HepG2 (cell line): ENCODE results near the gene PXMP4. TPM values are rescaled to one million over a fixed set of nuclear protein-coding genes. Genes with fewer than 3 reads are reported as not detected.

Experiments used
- ATAC-seq: fragments of 200-7000 bp; cut with Tn5 transposase; 3 replicates; pipeline ENCODE4 v1.9.1; 2020; ENCODE audit warnings: mild to moderate bottlenecking, moderate library complexity
- BruUV-seq: library from RNA; stranded (reverse); fragments of 400-500 nt; replicated peaks from 2 replicates; lab custom pipeline; 2021; lab: Mats Ljungman, UMichigan
- CTCF ChIA-PET: fragments of 300-600 bp; formaldehyde crosslinking; extraction: SDS; loops from one replicate; lab custom pipeline; 2021; ENCODE audit warnings: low total read pairs, inconsistent platforms, low intra/inter-chr PET ratio; lab: Yijun Ruan, JAX
- POLR2A ChIA-PET: fragments of 350-600 bp; sonication (Branson Sonifier 250); formaldehyde crosslinking; loops from one replicate; lab custom pipeline; 2020; ENCODE audit warnings: antibody characterized with exemption, inconsistent platforms; lab: Yijun Ruan, JAX
- DNase-seq: peaks from one replicate; pipeline ENCODE4 v3.0.0-alpha.2; 2015; ENCODE audit warnings: low spot score
- FAIRE-seq: peaks from 3 replicates; lab custom pipeline; 2011; peaks lifted over from hg19 to GRCh38; lab: Jason Lieb, UNC
- H2AFZ ChIP-seq: one replicate; pipeline ENCODE4 v1.6.1; 2011; ENCODE audit warnings: low read length, inconsistent platforms
- H3K27ac ChIP-seq: fragments of 300-600 bp; 3 replicates; pipeline ENCODE4 v1.8.0; 2011; ENCODE audit warnings: mixed run types, mild to moderate bottlenecking, mixed read lengths, low read length, inconsistent platforms; ENCODE audit not compliant: insufficient read depth; ENCODE audit errors: extremely low read length
- H3K27me3 ChIP-seq, 2 experiments: fragments of 200-600 bp in 1 of 2; 2 replicates in 1 of 2; 3 replicates in 1 of 2; pipeline versions ENCODE4 v1.6.0 to v1.8.0; 2011; ENCODE audit warnings: low read length in 2 of 2, mild to moderate bottlenecking in 2 of 2, moderate library complexity in 2 of 2, inconsistent platforms in 1 of 2; ENCODE audit not compliant: insufficient read depth in 2 of 2, control insufficient read depth in 1 of 2
- H3K36me3 ChIP-seq, 2 experiments: fragments of 200-600 bp in 1 of 2; replicated peaks in 1 of 2; 2 replicates in 1 of 2; 3 replicates in 1 of 2; pipeline versions ENCODE4 v1.5.1 to v1.8.0; 2011; ENCODE audit warnings: low read length in 2 of 2, inconsistent platforms in 1 of 2; ENCODE audit not compliant: insufficient read depth in 2 of 2, control insufficient read depth in 1 of 2
- H3K4me1 ChIP-seq: 2 replicates; pipeline ENCODE4 v1.5.1; 2012; ENCODE audit warnings: low read length, inconsistent platforms; ENCODE audit not compliant: insufficient read depth
- H3K4me2 ChIP-seq: 2 replicates; pipeline ENCODE4 v1.6.0; 2011; ENCODE audit warnings: low read depth, low read length, inconsistent platforms
- H3K4me3 ChIP-seq, 3 experiments: fragments of 200-600 bp in 1 of 3; sonication (generic), shearing (Covaris generic) in 1 of 3; replicated peaks in 1 of 3; 2 replicates each; pipeline ENCODE4 v1.5.1; 2011 to 2016; ENCODE audit warnings: low read length in 3 of 3, inconsistent platforms in 2 of 3, low read depth in 2 of 3, mild to moderate bottlenecking in 2 of 3, control low read depth in 1 of 3, mixed read lengths in 1 of 3; ENCODE audit not compliant: insufficient read depth in 1 of 3
- H3K79me2 ChIP-seq: one replicate; pipeline ENCODE4 v1.6.1; 2011; ENCODE audit warnings: low read length, inconsistent platforms; ENCODE audit not compliant: insufficient read depth
- H3K9ac ChIP-seq: 2 replicates; pipeline ENCODE4 v1.6.0; 2011; ENCODE audit warnings: mild to moderate bottlenecking, low read depth, low read length, inconsistent platforms; ENCODE audit not compliant: insufficient read depth
- H3K9me3 ChIP-seq: 2 replicates; pipeline ENCODE4 v1.5.1; 2012; ENCODE audit warnings: mild to moderate bottlenecking, low read length
- H4K20me1 ChIP-seq: 2 replicates; pipeline ENCODE4 v1.6.0; 2011; ENCODE audit warnings: inconsistent platforms, mild to moderate bottlenecking, low read length, moderate library complexity; ENCODE audit not compliant: insufficient read depth
- ESRRA ChIP-seq: sonication (generic); formaldehyde crosslinking; IDR thresholded peaks from 2 replicates; pipeline ENCODE4 v1.5.1; 2020; ENCODE audit warnings: mild to moderate bottlenecking, low read depth, missing genetic modification reagents
- FIP1L1 ChIP-seq: fragments of 200-400 bp; formaldehyde crosslinking; IDR thresholded peaks from 2 replicates; pipeline ENCODE4 v1.6.1; 2018; ENCODE audit warnings: low read depth, mild to moderate bottlenecking, low read length, moderate library complexity, borderline replicate concordance; ENCODE audit not compliant: insufficient read depth
- GATAD2A ChIP-seq: IDR thresholded peaks from 2 replicates; pipeline ENCODE4 v1.6.1; 2016
- RARG ChIP-seq: sonication (generic); formaldehyde crosslinking; IDR thresholded peaks from 2 replicates; pipeline ENCODE4 v1.4.0; 2020; ENCODE audit warnings: low read depth, mild to moderate bottlenecking, missing genetic modification reagents
- TCF7L2 ChIP-seq: IDR thresholded peaks from 2 replicates; pipeline ENCODE4 v1.6.1; 2011; ENCODE audit warnings: mild to moderate bottlenecking, low read depth, low read length, moderate library complexity
- TGIF2 ChIP-seq: IDR thresholded peaks from 2 replicates; pipeline ENCODE4 v1.6.1; 2016; ENCODE audit warnings: control low read depth, missing compliant biosample characterization
- ZFAT ChIP-seq: sonication (generic); formaldehyde crosslinking; conservative IDR thresholded peaks from 2 replicates; pipeline ENCODE4 v1.8.1; 2023; ENCODE audit warnings: missing genetic modification reagents, inconsistent platforms
- ZFP82 ChIP-seq: sonication (generic); formaldehyde crosslinking; IDR thresholded peaks from 2 replicates; pipeline ENCODE4 v1.5.1; 2020; ENCODE audit warnings: mild to moderate bottlenecking, missing genetic modification reagents, borderline replicate concordance
- ZNF383 ChIP-seq: sonication (generic); formaldehyde crosslinking; IDR thresholded peaks from 2 replicates; pipeline ENCODE4 v1.4.0; 2020; ENCODE audit warnings: missing genetic modification reagents, mild to moderate bottlenecking, borderline replicate concordance
- ZNF629 ChIP-seq: sonication (generic); formaldehyde crosslinking; conservative IDR thresholded peaks from 2 replicates; pipeline ENCODE4 v1.5.0; 2020; ENCODE audit warnings: missing genetic modification reagents
- ZNF761 ChIP-seq: sonication (generic); formaldehyde crosslinking; conservative IDR thresholded peaks from 2 replicates; pipeline ENCODE4 v1.4.0; 2020; ENCODE audit warnings: mild to moderate bottlenecking, missing genetic modification reagents
- ZNF83 ChIP-seq: sonication (generic); formaldehyde crosslinking; IDR thresholded peaks from 2 replicates; pipeline ENCODE4 v1.4.0; 2020; ENCODE audit warnings: missing genetic modification reagents, mild to moderate bottlenecking, borderline replicate concordance
- ZSCAN30 ChIP-seq: sonication (generic); formaldehyde crosslinking; IDR thresholded peaks from 2 replicates; pipeline ENCODE4 v1.5.0; 2020; ENCODE audit warnings: mild to moderate bottlenecking, missing genetic modification reagents
- WGBS: methylation state at CpG from one replicate; pipeline ENCODE4 v1.1.6; 2017; ENCODE audit warnings: low lambda C conversion rate; 5-methylcytosine and 5-hydroxymethylcytosine counted together
- in situ Hi-C: cut with HindIII; loops from 2 replicates; pipeline ENCODE4 v1.10.0; 2017; ENCODE audit warnings: low pct_unique_long_range_greater_than_20kb; ENCODE audit not compliant: extremely low pct_ligation_motif_present
- intact Hi-C: fragments of 100-400 bp; cut with micrococcal nuclease; formaldehyde crosslinking; loops from one replicate; pipeline ENCODE4 v1.10.0; 2022; ENCODE audit not compliant: unreplicated experiment
- polyA plus RNA-seq, 8 experiments: library from polyadenylated mRNA; depleted of rRNA in 3 of 8; stranded (reverse) in 7 of 8; unstranded in 1 of 8; fragments of >200 nt; fragmentation: Illumina TruSeq in 4 of 8; extraction: Trizol in 4 of 8; gene quantifications; 2 replicates each; pipeline versions ENCODE4 v1.2.1 to v1.2.3, GENCODE V29; 2011 to 2016; ENCODE audit warnings: low read depth in 4 of 8, missing spikeins in 1 of 8, mixed read lengths in 1 of 8; ENCODE audit not compliant: insufficient read depth in 1 of 8
- total RNA-seq, 5 experiments: library from RNA; depleted of rRNA; stranded (reverse); fragments of >200 nt; fragmentation: Illumina TruSeq; extraction: Trizol; gene quantifications; 2 replicates each; pipeline ENCODE4 v1.2.3, GENCODE V29; 2016; ENCODE audit warnings: low read depth in 1 of 5
- TF ChIP-seq, protein P1 (sequence below): sonication (generic); formaldehyde crosslinking; IDR thresholded peaks from 2 replicates; pipeline ENCODE4 v1.8.1; 2022; ENCODE audit warnings: mild to moderate bottlenecking, missing genetic modification reagents
- TF ChIP-seq, protein P2 (sequence below): sonication (generic); formaldehyde crosslinking; IDR thresholded peaks from 2 replicates; pipeline ENCODE4 v1.8.0; 2022; ENCODE audit warnings: mild to moderate bottlenecking, missing genetic modification reagents
- TF ChIP-seq, protein P3 (sequence below): sonication (generic); formaldehyde crosslinking; IDR thresholded peaks from 2 replicates; pipeline ENCODE4 v1.4.0; 2020; ENCODE audit warnings: missing genetic modification reagents, borderline replicate concordance
- TF ChIP-seq, protein P4 (sequence below): fragments of 450-650 bp; IDR thresholded peaks from 2 replicates; pipeline ENCODE4 v1.6.1; 2016

The PXMP4 gene
- total and polyA plus RNA-seq, 2 of the 13 experiments (the other 11 are each of a cell fraction or from before 2014, with no cell fraction given) = not detected

DNA sequence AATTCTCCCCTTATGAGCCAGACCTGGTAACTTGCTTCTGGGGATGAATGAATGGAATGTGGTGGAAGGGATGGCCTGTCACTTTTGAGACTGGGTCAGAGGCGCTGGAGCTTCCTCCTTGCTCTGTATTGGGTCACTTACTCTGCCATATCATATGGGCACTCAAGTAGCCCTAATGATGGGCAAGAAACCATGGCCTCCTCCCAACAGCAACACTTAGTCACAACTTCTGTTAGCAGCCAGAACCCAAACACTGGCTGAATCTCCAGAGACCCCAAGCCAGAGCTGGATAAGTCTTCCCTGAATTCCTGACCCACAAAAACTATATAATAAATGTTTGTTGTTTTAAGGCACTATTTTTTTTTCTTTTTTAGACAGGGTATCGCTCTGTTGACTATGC, 39.4 kb downstream of the PXMP4 start:
- no peak overlapping the region for H3K27ac ChIP-seq
- in situ Hi-C loops = no loop called here
- H3K9me3 ChIP-seq = no peaks in the 10 kb centered on the region
- peaks cover 9 to 28% of the 10 kb centered on the region in 2 experiments; a peak in 4 of 5 replicates for H3K36me3 ChIP-seq
- H3K79me2 ChIP-seq = peaks cover 21% of the 10 kb centered on the region
- no peak overlapping the region for H3K4me3 ChIP-seq
- no peak overlapping the region for H3K4me2 ChIP-seq
- intact Hi-C loops = no loop called here
- POLR2A ChIA-PET = interaction anchor here (1.0 to 1.9 kb wide), 2 partner anchors 17 to 313 kb away, joined by 3 to 5 read pairs; partner anchors contain the start of gene RALY
- no peak overlapping the region for H3K9ac ChIP-seq
- TF ChIP-seq ZFP82 (CRISPR knock-in tag) (no peak), TGIF2 (CRISPR knock-in tag) (no peak), TCF7L2 (no peak), RARG (CRISPR knock-in tag) (no peak), GATAD2A (no peak), ZNF629 (no peak), ZNF761 (no peak), ESRRA (CRISPR knock-in tag) (no peak), ZNF83 (CRISPR knock-in tag) (no peak), ZSCAN30 (CRISPR knock-in tag) (no peak), ZNF383 (CRISPR knock-in tag) (no peak), FIP1L1 (no peak), ZFAT (no peak)
- TF ChIP-seq, protein P1, sequence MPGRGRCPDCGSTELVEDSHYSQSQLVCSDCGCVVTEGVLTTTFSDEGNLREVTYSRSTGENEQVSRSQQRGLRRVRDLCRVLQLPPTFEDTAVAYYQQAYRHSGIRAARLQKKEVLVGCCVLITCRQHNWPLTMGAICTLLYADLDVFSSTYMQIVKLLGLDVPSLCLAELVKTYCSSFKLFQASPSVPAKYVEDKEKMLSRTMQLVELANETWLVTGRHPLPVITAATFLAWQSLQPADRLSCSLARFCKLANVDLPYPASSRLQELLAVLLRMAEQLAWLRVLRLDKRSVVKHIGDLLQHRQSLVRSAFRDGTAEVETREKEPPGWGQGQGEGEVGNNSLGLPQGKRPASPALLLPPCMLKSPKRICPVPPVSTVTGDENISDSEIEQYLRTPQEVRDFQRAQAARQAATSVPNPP (CRISPR knock-in tag) = no peak
- TF ChIP-seq, protein P2, sequence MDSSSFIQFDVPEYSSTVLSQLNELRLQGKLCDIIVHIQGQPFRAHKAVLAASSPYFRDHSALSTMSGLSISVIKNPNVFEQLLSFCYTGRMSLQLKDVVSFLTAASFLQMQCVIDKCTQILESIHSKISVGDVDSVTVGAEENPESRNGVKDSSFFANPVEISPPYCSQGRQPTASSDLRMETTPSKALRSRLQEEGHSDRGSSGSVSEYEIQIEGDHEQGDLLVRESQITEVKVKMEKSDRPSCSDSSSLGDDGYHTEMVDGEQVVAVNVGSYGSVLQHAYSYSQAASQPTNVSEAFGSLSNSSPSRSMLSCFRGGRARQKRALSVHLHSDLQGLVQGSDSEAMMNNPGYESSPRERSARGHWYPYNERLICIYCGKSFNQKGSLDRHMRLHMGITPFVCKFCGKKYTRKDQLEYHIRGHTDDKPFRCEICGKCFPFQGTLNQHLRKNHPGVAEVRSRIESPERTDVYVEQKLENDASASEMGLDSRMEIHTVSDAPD (CRISPR knock-in tag) = no peak
- TF ChIP-seq, protein P3, sequence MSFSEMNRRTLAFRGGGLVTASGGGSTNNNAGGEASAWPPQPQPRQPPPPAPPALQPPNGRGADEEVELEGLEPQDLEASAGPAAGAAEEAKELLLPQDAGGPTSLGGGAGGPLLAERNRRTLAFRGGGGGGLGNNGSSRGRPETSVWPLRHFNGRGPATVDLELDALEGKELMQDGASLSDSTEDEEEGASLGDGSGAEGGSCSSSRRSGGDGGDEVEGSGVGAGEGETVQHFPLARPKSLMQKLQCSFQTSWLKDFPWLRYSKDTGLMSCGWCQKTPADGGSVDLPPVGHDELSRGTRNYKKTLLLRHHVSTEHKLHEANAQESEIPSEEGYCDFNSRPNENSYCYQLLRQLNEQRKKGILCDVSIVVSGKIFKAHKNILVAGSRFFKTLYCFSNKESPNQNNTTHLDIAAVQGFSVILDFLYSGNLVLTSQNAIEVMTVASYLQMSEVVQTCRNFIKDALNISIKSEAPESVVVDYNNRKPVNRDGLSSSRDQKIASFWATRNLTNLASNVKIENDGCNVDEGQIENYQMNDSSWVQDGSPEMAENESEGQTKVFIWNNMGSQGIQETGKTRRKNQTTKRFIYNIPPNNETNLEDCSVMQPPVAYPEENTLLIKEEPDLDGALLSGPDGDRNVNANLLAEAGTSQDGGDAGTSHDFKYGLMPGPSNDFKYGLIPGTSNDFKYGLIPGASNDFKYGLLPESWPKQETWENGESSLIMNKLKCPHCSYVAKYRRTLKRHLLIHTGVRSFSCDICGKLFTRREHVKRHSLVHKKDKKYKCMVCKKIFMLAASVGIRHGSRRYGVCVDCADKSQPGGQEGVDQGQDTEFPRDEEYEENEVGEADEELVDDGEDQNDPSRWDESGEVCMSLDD = no peak
- TF ChIP-seq, protein P4, sequence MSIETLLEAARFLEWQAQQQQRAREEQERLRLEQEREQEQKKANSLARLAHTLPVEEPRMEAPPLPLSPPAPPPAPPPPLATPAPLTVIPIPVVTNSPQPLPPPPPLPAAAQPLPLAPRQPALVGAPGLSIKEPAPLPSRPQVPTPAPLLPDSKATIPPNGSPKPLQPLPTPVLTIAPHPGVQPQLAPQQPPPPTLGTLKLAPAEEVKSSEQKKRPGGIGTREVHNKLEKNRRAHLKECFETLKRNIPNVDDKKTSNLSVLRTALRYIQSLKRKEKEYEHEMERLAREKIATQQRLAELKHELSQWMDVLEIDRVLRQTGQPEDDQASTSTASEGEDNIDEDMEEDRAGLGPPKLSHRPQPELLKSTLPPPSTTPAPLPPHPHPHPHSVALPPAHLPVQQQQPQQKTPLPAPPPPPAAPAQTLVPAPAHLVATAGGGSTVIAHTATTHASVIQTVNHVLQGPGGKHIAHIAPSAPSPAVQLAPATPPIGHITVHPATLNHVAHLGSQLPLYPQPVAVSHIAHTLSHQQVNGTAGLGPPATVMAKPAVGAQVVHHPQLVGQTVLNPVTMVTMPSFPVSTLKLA = no peak
- WGBS = 95% methylated on average over 2 of the region's 2 CpGs
- no peak for FAIRE-seq
- no TSS peak for BruUV-seq
- no peaks in the 10 kb centered on the region for H3K27me3 ChIP-seq
- ATAC-seq = no peak
- H2AFZ ChIP-seq = no peak overlapping the region
- no peaks in the 10 kb centered on the region for H4K20me1 ChIP-seq
- no peak for DNase-seq
- CTCF ChIA-PET = no interaction called here
- peaks cover 23% of the 10 kb centered on the region for H3K4me1 ChIP-seq
